EL (cell line): Measurements from ENCODE around the gene CHAC1.
A peak's percentile ranks its signal among the peaks of the same experiment; 100 is the strongest.
"Not testable (repeated sequence)": the region's sequence is repeated elsewhere in the genome, so short reads cannot be mapped to it uniquely, and the experiment has no call there.

Source experiments
- DNase-seq: peaks from one replicate; pipeline ENCODE4 v3.0.0-alpha.2; 2016

Gene CHAC1

DNA sequence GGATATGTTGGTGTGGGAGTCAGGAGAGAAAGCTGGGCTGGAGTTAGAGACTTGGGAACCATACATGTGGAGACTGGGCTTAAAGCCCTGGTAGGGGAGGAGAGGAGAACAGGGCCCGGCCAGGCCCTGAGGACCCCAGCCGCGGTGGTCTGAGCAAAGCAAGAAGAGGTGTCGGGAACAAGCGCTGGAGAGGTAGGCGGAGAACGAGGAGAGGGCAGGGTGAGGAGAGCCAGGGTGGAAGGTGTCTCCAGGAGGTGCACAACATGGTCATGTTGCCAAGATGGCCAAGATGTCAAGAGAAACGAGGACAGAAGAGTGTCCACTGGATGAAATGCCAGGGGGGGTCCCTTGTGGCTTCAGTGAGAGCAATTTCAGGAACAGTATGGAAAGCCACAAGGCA lies 5.5 kb downstream of the CHAC1 start:
- DNase-seq, result no peak

DNA sequence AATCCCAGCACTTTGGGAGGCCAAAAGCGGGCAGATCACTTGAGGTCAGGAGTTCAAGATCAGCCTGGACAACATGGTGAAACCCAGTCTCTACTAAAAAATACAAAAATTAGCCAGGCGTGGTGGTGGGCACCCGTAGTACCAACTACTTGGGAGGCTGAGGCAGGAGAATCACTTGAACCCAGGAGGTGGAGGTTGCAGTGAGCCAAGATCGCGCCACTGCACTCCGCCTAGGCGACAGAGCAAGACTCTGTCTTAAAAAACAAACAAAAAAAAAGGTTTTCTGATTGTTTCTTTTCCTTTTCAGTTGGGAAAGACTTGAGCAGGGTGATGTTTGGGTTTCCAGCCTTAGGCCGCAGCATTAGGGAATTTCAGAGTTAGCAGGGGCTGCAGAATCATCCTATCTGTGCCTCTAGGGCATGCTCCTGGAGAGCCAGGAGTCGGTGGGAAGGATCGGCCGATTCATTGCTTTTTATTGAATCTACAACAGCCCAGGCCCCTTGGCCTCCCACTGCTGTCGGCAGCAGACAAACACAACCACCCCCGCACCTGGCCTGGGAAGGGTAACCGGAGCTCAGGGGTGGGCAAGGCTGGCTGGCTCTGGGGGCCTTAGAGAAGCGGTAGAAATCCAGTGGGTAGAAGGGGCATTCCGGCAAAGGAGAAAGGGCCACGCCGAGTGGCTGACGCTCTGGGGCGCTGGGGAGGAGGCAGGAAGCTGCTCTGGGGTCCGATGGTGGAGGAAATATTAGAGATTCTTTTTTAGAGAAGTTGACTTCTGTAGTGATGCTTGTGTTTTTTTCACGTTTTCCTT lies 6.3 kb downstream of the CHAC1 start:
- DNase-seq, result no peak

DNA sequence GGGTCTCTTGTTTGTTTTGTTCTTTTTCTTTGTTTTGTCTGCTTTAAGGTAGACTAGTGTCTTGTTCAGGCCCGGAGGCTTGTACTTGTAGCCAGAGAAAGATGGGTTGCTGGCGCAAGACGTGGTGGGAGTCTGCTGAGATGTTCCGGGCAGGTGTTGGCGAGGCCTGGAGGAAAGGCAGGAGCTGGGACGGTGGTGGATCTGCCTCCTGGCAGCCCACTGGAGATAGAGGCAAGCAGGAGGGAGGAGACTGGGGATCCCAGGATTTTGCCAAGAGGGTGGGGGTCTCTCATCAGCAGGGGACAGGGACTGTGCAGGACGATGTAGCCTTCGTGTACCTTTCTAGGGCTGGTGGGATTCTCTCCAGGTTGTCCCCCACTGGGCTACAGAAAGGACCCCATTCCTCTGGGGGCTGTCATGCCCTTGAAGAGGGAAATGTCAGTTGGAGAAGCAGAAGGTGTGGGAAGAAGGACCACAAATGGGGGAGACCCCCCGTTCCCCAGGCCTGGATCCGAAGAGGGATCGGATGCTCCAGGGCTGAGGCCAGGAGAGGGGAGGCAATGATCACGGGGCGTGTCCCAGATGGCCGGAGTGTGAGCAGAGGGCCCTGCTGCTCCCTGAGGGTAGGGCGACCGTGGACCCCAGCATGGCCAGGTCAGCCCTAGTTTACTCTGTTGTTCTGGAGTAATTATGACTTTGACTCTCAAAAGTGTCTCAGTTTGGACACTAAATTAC lies 7.0 kb downstream of the CHAC1 start:
- DNase-seq, result no peak

DNA sequence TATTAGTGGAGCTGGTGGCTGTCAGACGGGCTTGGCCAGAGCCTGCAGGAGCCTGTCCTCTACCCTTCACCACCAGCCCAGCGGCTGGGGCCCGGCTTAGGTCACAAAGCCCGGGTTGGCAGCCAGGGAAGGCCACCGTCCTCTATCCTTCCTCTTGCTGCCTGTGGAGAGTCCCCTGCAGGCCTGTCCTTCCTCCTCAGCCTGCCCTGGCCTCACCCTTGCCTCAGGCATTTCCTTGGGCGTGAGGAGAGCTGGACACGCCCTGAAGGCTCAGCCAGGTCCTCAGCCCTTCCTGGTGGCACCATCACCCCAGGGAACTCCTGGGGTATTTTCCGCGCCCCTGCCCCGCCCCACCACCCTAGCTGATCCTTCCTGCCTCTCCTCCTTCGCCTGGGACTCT lies 7.7 kb downstream of the CHAC1 start:
- DNase-seq, result no peak

DNA sequence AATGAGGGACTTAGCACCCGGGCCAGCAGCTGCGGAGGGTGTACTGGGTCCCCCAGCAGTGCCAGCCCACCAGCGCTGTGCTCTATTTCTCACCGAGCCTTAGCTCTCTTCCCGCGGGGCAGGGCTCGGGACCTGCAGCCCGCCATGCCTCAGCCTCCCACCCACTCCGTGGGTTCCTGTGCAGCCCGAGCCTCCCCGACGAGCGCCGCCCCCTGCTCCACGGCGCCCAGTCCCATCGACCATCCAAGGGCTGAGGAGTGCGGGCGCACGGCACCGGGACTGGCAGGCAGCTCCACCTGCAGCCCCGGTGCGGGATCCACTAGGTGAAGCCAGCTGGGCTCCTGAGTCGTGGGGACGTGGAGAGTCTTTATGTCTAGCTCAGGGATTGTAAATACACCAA lies 8.5 kb downstream of the CHAC1 start:
- DNase-seq, result not testable (repeated sequence)

DNA sequence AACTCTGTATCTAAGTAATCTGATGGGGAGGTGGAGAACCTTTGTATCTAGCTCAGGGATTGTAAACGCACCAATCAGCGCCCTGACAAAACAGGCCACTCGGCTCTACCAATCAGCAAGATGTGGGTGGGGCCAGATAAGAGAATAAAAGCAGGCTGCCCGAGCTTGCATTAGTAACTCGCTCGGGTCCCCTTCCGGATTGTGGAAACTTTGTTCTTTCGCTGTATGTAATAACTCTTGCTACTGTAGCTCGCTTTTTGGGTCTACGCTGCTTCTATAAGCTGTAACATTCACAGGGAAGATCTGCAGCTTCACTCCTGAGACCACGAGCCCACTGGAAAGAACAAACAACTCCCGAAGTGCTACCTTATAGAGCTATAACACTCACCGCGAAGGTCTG lies 9.0 kb downstream of the CHAC1 start:
- not testable (repeated sequence) for DNase-seq

DNA sequence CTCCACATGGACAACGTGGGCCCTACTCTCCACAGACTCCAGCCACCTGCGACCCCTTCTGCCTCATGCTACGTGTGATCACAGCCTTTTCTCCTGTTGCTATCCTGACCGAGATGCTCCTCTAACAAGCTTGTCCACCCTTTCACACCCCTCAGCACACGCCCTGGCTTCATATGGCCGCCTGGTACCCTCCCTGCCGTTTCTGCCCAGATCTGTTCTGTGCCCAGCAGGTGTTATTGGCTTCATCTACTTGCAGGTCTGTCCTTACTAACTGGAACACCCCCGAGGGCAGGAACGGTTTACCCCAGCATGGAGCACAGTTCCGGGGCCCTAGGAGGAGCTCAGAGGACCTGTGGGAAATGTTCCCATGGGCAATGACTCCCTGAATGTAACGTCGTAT lies 9.9 kb downstream of the CHAC1 start:
- DNase-seq, result no peak

DNA sequence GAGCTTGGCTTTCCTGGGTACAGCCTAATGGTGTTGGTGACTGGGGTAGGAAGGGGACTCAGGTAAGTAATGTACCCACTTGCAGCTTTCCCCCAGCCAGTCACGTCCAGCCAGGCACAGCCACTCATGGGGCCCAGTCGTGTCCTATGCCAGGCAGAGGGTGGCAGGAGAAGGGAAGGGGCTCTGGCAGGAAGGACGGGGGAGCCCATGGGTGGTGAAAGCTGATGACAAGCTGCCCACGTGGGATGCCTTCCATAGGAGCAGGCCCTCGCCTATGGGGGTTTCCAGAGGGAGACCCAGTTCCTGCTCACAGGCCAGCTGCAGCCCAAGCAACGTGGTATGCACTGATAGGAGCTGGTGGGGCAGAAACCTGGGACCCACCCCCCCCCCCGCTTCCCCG lies 10.7 kb downstream of the CHAC1 start:
- no peak for DNase-seq

DNA sequence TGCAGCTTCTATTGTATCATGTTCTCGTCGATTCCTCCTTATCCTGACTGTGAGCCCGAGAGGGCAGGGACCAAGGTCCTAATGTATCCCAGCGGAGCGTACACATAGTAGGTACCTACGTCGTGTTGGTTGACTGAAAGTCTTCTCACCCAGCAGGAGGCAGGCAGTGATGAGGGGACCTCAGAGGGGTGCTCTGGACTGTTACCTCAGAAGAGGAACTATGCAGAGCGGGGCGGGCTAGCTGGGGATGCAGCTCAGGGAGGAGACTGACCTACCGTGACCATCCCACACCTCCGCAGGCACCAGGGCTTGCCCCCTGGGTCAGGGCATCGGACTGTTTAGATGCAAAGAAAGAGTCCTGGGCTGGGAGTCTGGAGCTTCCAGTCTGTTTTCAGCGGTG lies 11.4 kb downstream of the CHAC1 start:
- no peak for DNase-seq

DNA sequence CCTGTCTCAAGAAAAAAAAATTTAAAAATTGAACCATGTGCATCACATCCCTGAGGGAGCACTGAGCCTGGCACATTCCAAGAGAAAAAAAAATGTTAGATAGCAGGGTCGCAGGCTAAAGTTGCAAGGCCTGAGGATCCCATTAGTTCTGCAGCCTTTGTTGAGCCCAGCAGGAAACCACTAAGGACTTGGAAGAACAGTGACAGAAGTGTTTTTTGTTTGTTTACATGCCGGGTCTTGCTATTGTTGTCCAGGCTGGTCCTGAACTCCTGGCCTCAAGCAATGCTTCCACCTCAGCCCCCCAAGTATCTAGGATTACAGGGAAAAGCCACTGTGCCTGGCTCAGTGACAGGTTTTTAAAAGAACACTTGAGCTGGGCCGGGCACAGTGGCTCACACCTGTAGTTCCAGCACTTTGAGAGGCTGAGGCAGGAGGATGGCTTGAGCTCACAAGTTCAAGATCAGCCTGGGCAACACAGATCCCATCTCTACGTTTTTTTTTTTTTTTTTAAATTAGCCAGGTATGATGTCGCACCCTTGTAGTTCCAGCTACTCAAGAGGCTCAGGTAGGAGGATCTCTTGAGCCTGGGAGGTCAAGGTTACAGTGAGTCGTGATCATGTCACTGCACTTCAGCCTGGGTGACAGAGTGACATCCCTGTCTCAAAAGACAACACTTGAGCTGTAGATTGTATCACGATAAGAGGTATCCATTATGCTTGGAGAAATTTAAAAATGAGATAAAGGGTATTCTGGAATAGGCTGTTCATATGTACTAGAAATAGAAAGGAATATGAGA lies 15.2 kb downstream of the CHAC1 start:
- DNase-seq, result no peak

DNA sequence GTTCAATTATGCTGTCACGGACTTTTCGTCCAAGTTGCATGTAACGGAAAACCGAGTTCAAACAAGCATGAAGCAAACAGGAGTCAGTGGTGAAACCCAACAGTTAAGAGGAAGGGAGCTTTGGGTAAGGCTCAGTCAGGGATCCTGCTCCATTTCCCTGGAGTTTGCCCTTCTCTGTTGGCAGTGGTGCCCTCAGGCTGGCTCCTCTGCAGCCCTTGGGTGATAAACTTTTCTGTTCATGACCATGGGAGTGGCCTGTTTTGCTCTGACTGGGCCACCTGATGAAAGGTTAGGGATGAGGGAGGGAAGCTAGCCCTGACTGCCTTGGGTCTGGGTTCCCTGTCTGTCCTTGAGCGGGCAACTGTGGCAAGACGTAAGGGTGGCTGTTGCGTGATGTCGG lies 16.1 kb downstream of the CHAC1 start:
- DNase-seq, result no peak

DNA sequence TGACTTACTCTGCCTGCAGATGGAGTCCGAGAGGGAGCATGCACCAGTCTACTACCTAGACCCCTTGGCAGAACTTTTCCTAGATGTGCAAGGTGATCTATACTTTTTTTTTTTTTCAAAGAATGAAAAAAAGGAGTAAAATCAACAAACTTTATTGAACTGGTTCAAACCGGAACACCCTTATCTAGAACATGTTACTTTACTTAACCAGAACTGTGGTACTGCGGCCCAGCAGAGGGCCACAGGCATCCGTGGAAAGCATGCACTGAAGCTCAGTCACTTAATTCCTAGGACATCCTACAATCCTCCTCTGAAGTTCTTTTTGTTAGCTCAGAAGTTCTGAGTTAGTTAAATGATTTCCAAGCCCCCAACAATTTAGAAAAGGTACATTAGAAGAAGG lies 21.6 kb downstream of the CHAC1 start:
- no peak for DNase-seq

DNA sequence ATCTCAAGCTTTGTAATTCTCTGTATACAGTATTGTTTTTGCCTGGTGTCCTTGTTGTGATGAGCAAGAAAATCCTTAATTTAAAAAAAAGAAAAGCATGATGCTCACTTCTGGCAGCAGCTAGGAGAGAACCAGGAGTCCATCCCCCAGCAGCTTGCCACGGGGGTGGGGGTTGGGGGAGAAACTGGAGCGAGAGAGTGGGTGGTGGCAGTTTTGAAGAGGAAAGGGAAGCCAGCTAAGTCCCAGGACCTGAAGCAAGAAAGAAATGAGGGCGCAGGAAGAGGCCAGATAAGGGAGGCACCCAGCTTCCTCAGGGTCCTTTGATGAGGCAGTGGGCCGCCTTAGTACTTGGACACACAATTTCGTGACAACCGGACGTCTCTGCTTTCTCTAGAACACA lies 23.5 kb downstream of the CHAC1 start:
- no peak for DNase-seq

DNA sequence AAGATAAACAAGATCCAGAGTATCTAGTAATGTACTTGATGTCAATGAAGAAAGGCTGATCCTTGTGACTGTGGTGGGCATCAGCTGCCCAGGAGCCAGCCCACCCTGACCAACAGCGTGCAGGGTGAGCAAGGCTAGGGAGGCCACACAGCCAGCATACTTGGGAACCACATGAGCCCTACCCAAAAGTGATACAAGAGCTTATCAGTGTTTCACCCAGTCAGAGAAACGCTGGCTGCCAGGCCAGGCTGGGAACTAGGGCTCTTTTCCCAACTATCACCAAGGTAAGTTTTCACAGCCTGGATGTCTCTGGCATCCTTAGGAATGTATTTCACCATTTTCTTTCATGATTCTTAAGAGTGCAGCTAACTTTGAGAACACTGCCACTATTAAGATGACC lies 24.9 kb downstream of the CHAC1 start:
- DNase-seq, result no peak

DNA sequence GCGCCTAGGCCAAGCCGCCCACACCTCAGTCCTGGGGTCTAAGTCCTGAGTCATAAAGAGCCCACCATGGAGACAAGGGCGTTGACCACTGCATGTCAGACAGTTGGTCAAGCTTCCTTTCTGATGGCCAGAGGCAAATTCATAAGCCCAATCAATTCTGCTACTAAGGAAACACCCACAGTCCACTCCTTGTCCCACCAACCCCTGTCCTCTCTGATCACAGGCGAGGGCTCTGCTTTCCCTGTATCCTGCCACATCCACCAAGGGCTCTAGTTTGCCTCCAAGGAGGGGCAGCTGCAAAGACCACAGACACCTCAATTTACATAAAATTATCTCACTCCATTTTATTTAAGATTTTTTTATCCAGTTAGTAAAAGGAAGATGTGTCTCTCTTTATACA lies 25.3 kb downstream of the CHAC1 start:
- no peak for DNase-seq

DNA sequence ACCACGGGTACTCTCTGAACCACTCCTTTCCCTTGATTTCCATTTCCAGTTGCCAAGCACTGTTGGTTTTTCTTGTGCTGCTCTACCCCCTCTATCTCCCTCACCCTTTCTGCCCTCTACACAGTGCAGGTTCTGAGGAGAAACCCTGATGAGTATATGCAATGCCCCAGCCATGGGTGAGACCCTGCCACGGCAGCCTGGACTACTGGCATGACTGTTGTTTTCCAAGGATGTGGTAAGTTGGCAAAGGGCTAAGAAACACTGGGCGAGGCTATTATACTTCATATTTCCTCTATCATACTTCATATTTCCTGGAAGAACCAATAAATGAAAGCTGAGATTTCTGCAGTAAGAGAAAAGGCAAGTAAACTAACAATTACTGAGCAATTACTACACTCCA lies 27.9 kb downstream of the CHAC1 start:
- DNase-seq, result no peak

DNA sequence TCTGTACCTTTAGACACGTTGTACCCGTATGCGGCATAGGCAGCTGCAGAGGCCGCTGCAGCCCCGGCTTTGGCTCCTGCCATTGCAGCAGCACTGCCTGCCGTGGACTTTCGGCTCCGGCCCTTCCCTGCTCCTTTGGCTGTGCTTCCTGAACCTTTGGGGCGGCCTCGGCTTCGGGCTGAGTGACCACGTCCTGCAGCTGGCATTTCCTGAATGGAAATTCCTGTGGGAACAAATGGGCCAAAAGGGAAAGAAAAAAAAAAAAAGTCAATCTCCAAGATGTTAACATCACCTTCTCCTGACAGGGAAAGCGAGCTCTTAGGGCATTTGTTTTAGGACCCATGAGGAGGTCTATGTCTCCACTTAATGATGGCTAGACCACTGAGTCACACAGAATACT lies 29.6 kb downstream of the CHAC1 start:
- DNase-seq, result peak; percentile 94

DNA sequence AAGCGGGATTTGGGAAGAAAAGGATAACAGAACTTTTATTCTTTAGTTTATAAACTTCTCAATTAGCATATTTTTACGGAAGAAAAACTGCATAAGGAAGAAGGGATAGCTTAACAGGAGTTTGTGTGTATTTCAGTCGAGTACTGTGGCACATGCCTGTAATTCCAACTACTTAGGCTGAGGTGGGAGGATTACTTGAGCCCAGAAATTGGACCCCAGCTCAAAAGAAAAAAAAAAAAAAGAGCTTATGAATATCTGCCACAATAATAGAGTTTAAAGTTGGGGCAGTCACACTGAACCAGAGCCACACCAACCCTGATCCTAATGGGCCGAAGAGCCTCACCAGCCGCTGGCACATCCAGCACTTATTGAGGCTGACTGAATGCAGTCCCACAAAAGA lies 31.1 kb downstream of the CHAC1 start:
- DNase-seq, result no peak

DNA sequence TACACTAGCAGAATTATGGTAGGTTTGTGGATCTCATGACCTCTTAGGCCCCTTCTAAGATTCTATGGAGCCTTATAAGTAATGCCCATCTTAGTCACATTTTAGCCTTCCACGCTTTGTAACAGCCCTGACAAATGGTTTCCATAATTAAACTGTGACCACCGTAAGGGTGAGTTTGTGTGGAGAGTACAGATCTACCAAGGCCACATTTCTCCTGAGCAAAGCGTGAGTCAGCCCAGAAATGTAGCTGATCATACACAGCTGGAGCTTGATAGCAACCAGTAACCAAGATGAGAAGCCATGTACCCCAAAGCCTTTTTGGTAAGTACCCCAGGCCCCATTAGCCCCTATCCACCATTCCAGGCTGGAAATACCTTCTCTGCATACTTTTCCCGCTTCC lies 31.7 kb downstream of the CHAC1 start:
- DNase-seq, result peak; percentile 88

DNA sequence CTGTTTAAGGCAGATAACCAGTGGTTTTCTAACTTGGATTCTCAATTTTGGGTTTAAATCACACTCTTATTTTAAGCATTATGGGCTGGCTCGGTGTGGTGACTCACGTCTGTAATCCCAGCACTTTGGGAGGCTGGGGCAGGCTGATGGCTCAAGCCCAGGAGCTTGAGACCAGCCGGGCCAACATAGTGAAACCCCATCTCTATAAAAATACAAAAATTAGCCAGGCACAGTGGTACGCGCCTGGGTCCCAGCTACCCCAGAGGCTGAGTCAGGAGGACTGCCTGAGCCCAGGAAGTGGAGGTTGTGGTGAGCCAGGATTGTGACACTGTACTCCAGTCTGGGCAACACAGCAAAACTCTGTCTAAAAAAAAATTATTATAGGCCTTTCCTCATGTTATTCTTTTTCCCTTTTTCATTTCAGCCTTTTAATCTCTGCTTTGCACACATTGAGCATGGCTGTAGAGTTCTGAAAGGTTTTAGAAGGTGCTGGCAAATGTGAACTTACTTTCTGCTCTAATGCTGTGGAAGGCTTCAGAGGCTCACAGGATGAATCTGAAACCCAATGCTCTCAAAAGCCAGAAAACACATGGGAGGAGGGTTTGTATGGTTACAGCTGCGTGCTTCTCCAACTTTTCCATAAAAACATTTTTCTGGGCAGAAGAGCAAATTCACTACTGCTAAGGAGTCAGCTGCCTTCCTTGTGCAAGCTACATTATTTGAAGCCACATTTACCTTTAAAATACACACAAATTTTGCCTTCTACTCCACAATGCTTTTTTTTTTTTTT lies 32.5 kb downstream of the CHAC1 start:
- peak; percentile 65 for DNase-seq

DNA sequence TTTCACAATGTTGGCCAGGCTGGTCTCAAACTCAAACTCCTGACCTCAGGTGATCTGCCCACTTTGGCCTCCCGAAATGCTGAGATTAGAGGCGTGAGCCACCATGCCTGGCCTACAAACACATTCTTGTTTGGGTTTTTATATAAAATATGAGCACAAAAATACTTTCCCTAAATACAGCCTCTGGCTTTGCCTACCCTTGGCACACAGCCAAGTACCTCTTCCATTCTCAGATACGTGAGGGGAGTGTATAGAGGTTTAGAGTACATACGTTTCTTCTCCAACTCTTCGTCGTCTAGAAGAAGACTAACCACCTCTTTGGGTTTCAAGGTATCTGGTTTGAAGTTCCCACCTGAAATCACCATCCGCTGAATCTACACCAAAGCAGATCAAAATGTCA lies 33.5 kb downstream of the CHAC1 start:
- no peak for DNase-seq

DNA sequence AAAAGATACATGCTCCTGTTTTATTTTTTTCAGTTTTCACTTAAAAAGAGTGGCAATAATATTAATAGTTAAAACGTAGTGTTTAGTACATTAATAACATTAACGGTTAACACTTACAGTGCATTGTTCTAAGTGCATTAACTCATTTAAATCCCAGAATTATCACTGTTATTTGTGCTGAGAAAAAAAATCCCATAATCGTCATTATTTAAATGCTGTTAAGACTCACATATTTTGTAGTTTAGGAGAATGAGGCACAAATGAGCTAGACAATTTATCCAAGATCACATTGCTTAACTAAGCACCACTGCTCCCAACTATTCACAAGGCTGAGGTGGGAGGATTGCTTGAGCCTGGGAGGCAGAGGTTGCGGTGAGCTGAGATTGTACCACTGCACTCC lies 34.9 kb downstream of the CHAC1 start:
- DNase-seq, result no peak

DNA sequence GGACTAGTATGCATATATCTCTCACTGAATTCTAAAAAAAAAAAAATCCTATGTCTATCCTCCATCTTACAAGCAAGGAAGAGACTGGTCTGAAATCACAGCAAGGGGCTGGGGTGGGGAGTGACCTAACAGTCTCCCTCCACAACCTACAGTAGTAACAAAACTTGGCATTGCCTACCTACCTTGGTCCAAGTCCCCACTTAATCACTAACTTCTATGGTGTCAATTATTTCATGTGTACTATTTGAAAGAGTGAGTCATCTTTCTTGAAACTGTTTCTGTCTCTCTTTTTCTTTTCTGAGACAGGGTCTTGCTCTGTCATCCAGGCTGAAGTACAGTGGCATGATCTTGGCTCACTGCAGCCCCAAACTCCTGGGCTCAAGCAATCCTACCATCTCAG lies 36.8 kb downstream of the CHAC1 start:
- no peak for DNase-seq
